Measurements from ENCODE around the gene HOXB2.

DNA sequence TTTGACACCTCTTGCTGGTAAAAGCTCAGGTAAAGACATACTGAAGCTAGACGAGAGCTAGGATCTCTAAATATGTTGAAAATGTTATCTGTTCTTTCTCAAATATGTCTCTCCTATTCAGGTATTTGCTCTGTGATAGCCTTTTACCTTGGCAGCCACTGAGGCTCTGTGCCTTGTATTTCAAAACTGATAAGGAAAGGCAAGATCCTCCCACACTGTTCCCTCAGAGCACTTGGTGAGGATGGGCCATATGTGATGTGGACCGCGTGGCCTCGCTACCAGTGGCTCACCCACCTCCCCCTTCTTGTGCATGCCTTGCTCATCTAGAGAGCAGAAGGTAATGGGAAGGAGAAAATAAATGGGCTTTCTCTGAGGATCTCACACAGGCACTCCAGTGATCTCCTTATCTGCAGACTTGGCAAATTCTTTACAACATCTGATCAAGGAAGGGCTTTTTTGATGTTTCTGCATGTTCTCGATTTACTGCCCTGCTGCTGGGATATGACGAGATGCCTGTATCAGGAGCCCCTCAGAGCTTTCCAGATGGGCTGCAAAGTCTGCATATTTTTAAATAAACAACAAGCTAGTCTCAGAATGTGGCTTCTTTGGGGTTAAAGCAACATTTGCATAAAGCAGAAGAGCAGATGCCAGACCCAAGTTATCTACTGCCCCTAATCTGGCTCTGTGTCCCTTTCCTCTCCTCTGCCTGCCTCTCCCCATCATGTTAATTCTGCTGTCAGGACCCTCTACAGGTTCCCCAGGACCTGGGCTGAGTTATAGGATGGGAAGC lies 31.0 kb downstream of the HOXB2 start:
- TF ChIP-seq, protein P1, sequence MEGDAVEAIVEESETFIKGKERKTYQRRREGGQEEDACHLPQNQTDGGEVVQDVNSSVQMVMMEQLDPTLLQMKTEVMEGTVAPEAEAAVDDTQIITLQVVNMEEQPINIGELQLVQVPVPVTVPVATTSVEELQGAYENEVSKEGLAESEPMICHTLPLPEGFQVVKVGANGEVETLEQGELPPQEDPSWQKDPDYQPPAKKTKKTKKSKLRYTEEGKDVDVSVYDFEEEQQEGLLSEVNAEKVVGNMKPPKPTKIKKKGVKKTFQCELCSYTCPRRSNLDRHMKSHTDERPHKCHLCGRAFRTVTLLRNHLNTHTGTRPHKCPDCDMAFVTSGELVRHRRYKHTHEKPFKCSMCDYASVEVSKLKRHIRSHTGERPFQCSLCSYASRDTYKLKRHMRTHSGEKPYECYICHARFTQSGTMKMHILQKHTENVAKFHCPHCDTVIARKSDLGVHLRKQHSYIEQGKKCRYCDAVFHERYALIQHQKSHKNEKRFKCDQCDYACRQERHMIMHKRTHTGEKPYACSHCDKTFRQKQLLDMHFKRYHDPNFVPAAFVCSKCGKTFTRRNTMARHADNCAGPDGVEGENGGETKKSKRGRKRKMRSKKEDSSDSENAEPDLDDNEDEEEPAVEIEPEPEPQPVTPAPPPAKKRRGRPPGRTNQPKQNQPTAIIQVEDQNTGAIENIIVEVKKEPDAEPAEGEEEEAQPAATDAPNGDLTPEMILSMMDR (conservative IDR thresholded peaks at IDR 0.05 in 1 of 2, IDR thresholded peaks at IDR 0.05 in 1 of 2; ENCODE audit: low read depth in 1 of 2, low read length in 2 of 2): no peak
- TF ChIP-seq EZH2 (IDR thresholded peaks at IDR 0.05; ENCODE audit: low read length, missing control alignments): no peak
